ENCODE data around the gene CFAP65.

Gene CFAP65

GRCh38 chr2:218985021-218985324 lies 56.3 kb downstream of the CFAP65 start, which contains the start of gene FEV:
Gene FEV (minus strand): TSS chr2:218985184. CDS start chr2:218985075, 109 bp downstream.
- H3K4me3 ChIP-seq (ENCODE audit: low read depth, low read length) = no peak within 1 kb of the TSS
- no peak for TF ChIP-seq CTCF (IDR thresholded peaks at IDR 0.05; ENCODE audit: borderline replicate concordance, insufficient read depth, low read depth, low read length)

GRCh38 chr2:218984239-218985020 lies 56.9 kb downstream of the CFAP65 start:
- TF ChIP-seq CTCF (IDR thresholded peaks at IDR 0.05; ENCODE audit: borderline replicate concordance, insufficient read depth, low read depth, low read length) = no peak

GRCh38 chr2:218983934-218984238 lies 57.4 kb downstream of the CFAP65 start:
- TF ChIP-seq CTCF (IDR thresholded peaks at IDR 0.05; ENCODE audit: borderline replicate concordance, insufficient read depth, low read depth, low read length) = no peak
- H3K4me3 ChIP-seq (ENCODE audit: low read depth, low read length) = no peak overlapping the region

More at GRCh38 chr2:218984239-218985020, 56.9 kb downstream of the CFAP65 start:
- no peak overlapping the region for H3K4me3 ChIP-seq (ENCODE audit: low read depth, low read length)

- no peak for TF ChIP-seq CTCF (IDR thresholded peaks at IDR 0.05; ENCODE audit: borderline replicate concordance, insufficient read depth, low read depth, low read length)
- no peak overlapping the region for H3K4me3 ChIP-seq (ENCODE audit: low read depth, low read length)
Observed at GRCh38 chr2:218983263-218983933, 57.9 kb downstream of the CFAP65 start.

GRCh38 chr2:218982586-218983262 lies 58.6 kb downstream of the CFAP65 start:
- H3K4me3 ChIP-seq (ENCODE audit: low read depth, low read length) = no peak overlapping the region

GRCh38 chr2:218981881-218982585 lies 59.3 kb downstream of the CFAP65 start:
- no peak overlapping the region for H3K4me3 ChIP-seq (ENCODE audit: low read depth, low read length)
- TF ChIP-seq CTCF (IDR thresholded peaks at IDR 0.05; ENCODE audit: borderline replicate concordance, insufficient read depth, low read depth, low read length) = no peak

More at GRCh38 chr2:218982586-218983262, 58.6 kb downstream of the CFAP65 start:
- TF ChIP-seq CTCF (IDR thresholded peaks at IDR 0.05; ENCODE audit: borderline replicate concordance, insufficient read depth, low read depth, low read length) = no peak

Data from GM12875 (cell line).